NCI-H69 (cell line): ENCODE data around the gene CDH23.
A peak's percentile ranks its signal among the peaks of the same experiment; 100 is the strongest.

Source experiments
- DNase-seq: peaks from one replicate; lab custom pipeline; 2025; lab: John Stamatoyannopoulos, UW

Gene CDH23

DNA sequence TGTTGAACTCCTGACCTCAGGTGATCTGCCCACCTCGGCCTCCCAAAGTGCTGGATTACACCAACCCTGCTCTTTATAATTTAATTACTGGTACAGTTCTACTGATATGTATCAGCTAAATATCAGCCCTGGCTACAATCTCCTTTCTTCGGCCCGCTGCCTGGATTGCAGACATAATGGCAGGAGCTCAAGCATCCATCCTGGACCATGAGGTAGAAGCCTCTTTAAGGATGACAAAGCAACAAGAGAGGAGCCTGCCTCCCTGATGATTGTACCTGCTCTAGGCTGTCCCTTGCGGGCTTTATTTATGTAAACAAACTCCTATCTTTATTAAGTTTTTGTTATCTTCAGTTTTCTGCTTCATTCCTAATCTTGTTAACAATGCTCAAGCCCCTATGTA lies 459.9 kb downstream of the CDH23 start:
- no peak for DNase-seq

DNA sequence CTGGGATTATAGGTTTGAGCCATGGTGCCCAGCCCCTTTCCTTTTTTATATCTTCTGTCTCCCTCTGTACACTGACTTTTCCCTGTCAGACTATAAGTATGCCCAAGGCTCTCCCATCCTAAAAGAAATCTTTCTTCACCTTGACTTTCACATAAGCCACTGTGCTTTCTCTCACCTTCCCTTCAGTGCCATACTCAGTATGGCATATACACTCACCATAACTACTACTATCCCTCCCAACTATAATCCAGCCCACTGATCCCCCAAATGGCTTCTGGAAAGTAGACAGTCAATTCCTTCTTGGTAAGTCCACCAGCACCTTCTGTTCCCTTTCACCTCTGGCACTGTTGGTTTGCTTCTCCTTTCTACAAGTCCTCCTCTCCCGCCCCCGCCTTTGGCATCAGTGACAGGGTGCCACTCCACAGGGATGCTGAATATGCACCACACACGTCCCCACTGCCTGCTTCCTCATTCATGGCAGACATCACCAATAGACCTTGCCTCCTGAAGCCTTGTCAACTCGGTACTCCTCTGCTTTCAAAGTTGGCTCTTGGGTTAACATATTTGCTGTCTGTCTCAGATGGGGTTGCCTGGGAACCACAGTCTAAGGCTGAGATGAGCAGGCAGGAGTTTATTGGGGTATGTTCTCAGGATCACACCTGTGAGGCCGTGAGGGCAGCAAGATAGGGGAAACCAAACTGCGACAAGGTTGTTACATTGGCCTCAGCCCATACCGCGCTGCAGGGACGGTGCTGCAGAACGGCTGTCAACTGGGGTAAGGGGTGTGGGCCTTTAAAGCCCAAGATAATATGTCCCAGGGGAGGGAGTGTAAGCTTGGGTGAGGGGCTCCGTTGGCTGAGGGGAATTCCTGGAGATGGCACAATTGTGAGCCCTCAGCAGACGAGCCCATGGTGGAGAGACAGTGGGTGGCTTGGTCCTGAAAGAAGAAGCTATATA lies 461.5 kb downstream of the CDH23 start:
- DNase-seq, result no peak

DNA sequence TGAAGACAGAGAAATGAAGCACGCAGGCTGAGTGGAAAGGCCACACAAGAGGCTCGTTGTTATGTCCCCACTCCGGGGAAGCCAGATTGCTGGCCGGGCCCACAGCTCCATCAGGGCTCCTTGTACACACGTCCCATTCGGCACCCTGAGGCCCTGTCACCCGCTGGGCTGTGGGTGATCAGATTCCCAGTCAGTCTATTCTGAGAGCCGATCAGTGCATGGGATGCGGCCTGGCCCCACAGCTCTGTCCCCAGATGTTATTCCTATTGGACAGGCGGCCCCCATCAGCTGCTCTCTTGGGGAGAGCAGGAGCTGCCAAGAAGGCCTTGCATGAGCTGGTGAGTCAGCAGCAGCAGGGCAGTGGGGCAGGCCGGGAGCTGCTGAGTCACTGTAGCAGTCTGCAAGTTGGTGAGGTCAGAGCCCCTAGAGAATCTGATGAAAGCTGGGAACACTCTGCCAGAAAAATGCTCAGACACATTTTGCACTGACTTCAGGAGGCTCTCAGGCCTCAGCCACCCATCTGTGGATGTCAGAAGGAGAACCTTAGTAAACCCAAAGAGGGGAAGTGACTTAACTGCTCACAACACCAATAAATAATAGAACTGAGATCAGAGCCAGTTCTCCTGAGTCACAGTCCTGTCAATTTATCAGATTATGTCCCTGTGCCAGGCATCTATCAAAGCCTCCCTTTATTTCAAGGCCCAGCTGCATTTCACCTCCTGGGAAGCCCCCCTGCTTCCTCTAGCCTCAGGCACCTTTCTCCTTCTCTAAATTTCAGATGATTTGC lies 463.7 kb downstream of the CDH23 start:
- peak; percentile 91 for DNase-seq

DNA sequence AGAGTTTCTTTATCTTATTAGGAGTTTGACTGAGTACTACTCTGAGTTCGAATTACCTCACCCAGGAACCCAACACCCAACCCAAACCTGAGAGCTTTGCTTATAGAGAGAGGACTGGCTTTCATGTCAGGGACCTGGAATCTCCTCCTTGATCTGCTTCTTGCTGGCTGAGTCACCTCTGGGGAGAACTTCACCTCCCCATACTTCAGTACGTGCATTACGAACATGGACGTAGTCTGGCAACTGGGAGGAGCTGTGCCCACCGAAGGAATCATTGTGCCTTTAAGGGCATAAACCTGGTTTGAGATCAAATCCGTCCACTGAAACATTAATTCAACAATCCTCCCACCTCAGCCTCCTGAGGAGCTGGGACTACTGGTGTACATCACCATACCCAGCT lies 466.5 kb downstream of the CDH23 start:
- DNase-seq, result no peak

DNA sequence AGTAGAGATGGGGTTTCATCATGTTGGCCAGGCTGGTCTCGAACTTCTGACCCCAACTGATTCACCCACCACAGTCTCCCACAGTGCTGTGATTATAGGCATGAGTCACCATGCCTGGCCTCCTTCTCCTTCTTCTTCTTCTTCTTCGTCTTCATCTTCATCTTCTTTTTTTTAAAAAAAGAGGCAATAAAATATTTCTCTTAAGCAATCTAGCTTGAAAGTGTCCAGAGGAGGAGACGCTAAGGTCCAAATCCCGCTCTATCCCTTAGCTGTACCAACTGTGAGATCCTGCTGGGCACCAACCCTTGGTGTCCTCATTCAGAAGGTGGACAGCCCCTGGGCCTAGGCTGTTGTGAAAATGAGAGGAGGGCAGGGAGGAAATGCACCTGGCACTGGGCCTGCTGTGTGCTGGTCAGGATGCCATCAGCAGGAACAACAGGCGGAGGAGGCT lies 468.2 kb downstream of the CDH23 start:
- no peak for DNase-seq
